GM23338 (cell line): Measurements from ENCODE around the gene PEX10. TPM values are rescaled to one million over a fixed set of nuclear protein-coding genes. Genes with fewer than 3 reads are reported as not detected.

Source experiments
- ATAC-seq: fragments of 200-7000 bp; cut with Tn5 transposase; 3 replicates; pipeline ENCODE4 v1.9.1; 2020
- DNase-seq: peaks from one replicate; pipeline ENCODE4 v3.0.0-alpha.2; 2015; ENCODE audit warnings: low spot score
- H2AFZ ChIP-seq: fragments of 200-600 bp; sonication (generic); 2 replicates; pipeline ENCODE4 v1.8.0; 2016; ENCODE audit warnings: antibody characterized with exemption, mild to moderate bottlenecking, moderate library complexity
- H3F3A ChIP-seq: fragments of 200-600 bp; sonication (generic); replicated peaks from 2 replicates; pipeline ENCODE4 v1.8.0; 2017; ENCODE audit warnings: antibody characterized with exemption, mixed run types, low read depth
- H3K27ac ChIP-seq: fragments of 200-600 bp; sonication (generic); 2 replicates; pipeline ENCODE4 v1.6.1; 2016; ENCODE audit warnings: low read depth
- H3K27me3 ChIP-seq: fragments of 200-600 bp; sonication (generic); 2 replicates; pipeline ENCODE4 v1.8.0; 2016; ENCODE audit warnings: mild to moderate bottlenecking, mixed run types, moderate library complexity; ENCODE audit not compliant: insufficient read depth
- H3K36me3 ChIP-seq: fragments of 200-600 bp; sonication (generic); 2 replicates; pipeline ENCODE4 v1.8.0; 2016; ENCODE audit warnings: mild to moderate bottlenecking; ENCODE audit not compliant: insufficient read depth
- H3K4me1 ChIP-seq: fragments of 200-600 bp; sonication (generic); 2 replicates; pipeline ENCODE4 v1.8.0; 2016; ENCODE audit warnings: mild to moderate bottlenecking, moderate library complexity; ENCODE audit not compliant: insufficient read depth
- H3K4me2 ChIP-seq: fragments of 200-600 bp; sonication (generic); 2 replicates; pipeline ENCODE4 v1.7.1; 2017; ENCODE audit warnings: mixed run types
- H3K4me3 ChIP-seq: fragments of 200-600 bp; sonication (generic); 2 replicates; pipeline ENCODE4 v1.6.1; 2016; ENCODE audit warnings: mixed run types
- H3K79me2 ChIP-seq: fragments of 200-600 bp; sonication (generic); replicated peaks from 2 replicates; pipeline ENCODE4 v1.8.0; 2017; ENCODE audit warnings: mild to moderate bottlenecking; ENCODE audit not compliant: insufficient read depth
- H3K9me2 ChIP-seq: fragments of 200-600 bp; sonication (generic); 2 replicates; pipeline ENCODE4 v1.8.0; 2017; ENCODE audit not compliant: insufficient read depth
- H4K20me1 ChIP-seq: fragments of 200-600 bp; sonication (generic); replicated peaks from 2 replicates; pipeline ENCODE4 v1.8.0; 2017; ENCODE audit warnings: mild to moderate bottlenecking; ENCODE audit not compliant: insufficient read depth
- H3K27ac Mint-ChIP-seq: 2 replicates; pipeline ENCODE4 v1.8.0; 2020; ENCODE audit warnings: inconsistent platforms, mild to moderate bottlenecking, moderate library complexity, mixed read lengths
- H3K27me3 Mint-ChIP-seq: 3 replicates; pipeline ENCODE4 v1.8.0; 2022; ENCODE audit warnings: low read depth, mild to moderate bottlenecking, moderate library complexity, mixed read lengths, inconsistent platforms; ENCODE audit not compliant: insufficient read depth, poor library complexity
- H3K36me3 Mint-ChIP-seq: 3 replicates; pipeline ENCODE4 v1.8.0; 2021; ENCODE audit warnings: low read depth, mild to moderate bottlenecking, inconsistent platforms, moderate library complexity, mixed read lengths
- H3K4me1 Mint-ChIP-seq: 3 replicates; pipeline ENCODE4 v1.8.0; 2020; ENCODE audit warnings: mild to moderate bottlenecking, inconsistent platforms, mixed read lengths
- H3K4me3 Mint-ChIP-seq: 3 replicates; pipeline ENCODE4 v1.8.0; 2021; ENCODE audit warnings: moderate library complexity, mild to moderate bottlenecking, inconsistent platforms, mixed read lengths
- H3K9me3 Mint-ChIP-seq: 3 replicates; pipeline ENCODE4 v1.8.0; 2020; ENCODE audit warnings: moderate library complexity, mild to moderate bottlenecking, inconsistent platforms, mixed read lengths
- CREB1 ChIP-seq: fragments of 250-450 bp; sonication (Bioruptor Pico); IDR thresholded peaks from 2 replicates; pipeline ENCODE4 v1.5.0; 2020; ENCODE audit warnings: low read depth, mild to moderate bottlenecking, moderate library complexity
- CTCF ChIP-seq, 2 experiments: fragments of 200-600 bp in 1 of 2; sonication (generic) in 1 of 2; conservative IDR thresholded peaks; 2 replicates each; pipeline versions ENCODE4 v1.5.1 to v1.6.1; 2016 to 2017; ENCODE audit warnings: antibody characterized with exemption in 2 of 2, low read depth in 2 of 2, mild to moderate bottlenecking in 2 of 2, moderate library complexity in 1 of 2
- ETS1 ChIP-seq: IDR thresholded peaks from 2 replicates; pipeline ENCODE4 v1.6.1; 2016; ENCODE audit warnings: antibody characterized with exemption
- EZH2phosphoT487 ChIP-seq: fragments of 200-600 bp; sonication (generic); IDR thresholded peaks from one replicate; pipeline ENCODE4 v1.8.1; 2018; ENCODE audit warnings: antibody characterized with exemption; ENCODE audit not compliant: unreplicated experiment
- NANOG ChIP-seq: IDR thresholded peaks from 2 replicates; pipeline ENCODE4 v1.6.1; 2016; ENCODE audit warnings: antibody characterized with exemption, borderline replicate concordance
- REST ChIP-seq: IDR thresholded peaks from one replicate; pipeline ENCODE4 v1.6.1; 2018; ENCODE audit warnings: antibody characterized with exemption; ENCODE audit not compliant: unreplicated experiment
- ZNF331 ChIP-seq: fragments of 250-450 bp; sonication (Bioruptor Pico); IDR thresholded peaks from 2 replicates; pipeline ENCODE4 v1.5.0; 2020; ENCODE audit warnings: low read depth, mild to moderate bottlenecking, moderate library complexity
- ZNF462 ChIP-seq: fragments of 250-450 bp; sonication (Bioruptor Pico); IDR thresholded peaks from 2 replicates; pipeline ENCODE4 v1.5.0; 2020; ENCODE audit warnings: mild to moderate bottlenecking, moderate library complexity
- polyA plus RNA-seq: library from polyadenylated mRNA; unstranded; fragments of >200 nt; fragmentation: Nextera tagmentation; extraction: Ambion mirVana; gene quantifications from 2 replicates; pipeline ENCODE4 v1.2.1, GENCODE V29; 2016
- total RNA-seq: library from RNA; depleted of rRNA; stranded (reverse); fragments of >200 nt; shearing (Covaris generic); gene quantifications from 2 replicates; pipeline ENCODE4 v1.2.3, GENCODE V29; 2014

The PEX10 gene
- total and polyA plus RNA-seq, 2 experiments from 2014 or later, result 15.0 to 53.9 TPM

GRCh38 chr1:2415337-2415736 is 3.0 kb upstream of the PEX10 start:
- no peaks in the 10 kb centered on the region for H4K20me1 ChIP-seq
- peaks cover 7% of the 10 kb centered on the region; the same call in 1 of the 2 replicates for H3K4me1 ChIP-seq
- DNase-seq, result no peak
- ATAC-seq, result no peak
- H3K4me1 Mint-ChIP-seq, result peaks cover 16% of the 10 kb centered on the region
- no peak overlapping the region for H3K4me3 ChIP-seq
- no peaks in the 10 kb centered on the region for H3K36me3 ChIP-seq
- H3K36me3 Mint-ChIP-seq, result 0 out of 3 replicates have a peak, but pooled peaks cover under 1% of the 10 kb centered on the region
- H3K27me3 ChIP-seq, result no peaks in the 10 kb centered on the region
- peaks cover 19% of the 10 kb centered on the region for H3K27me3 Mint-ChIP-seq
- TF ChIP-seq REST (no peak), CREB1 (no peak), CTCF (conservative IDR thresholded peaks at IDR 0.05; ENCODE audit: low read depth in 2 of 2) (no peak), ETS1 (no peak), EZH2phosphoT487 (no peak), NANOG (no peak), ZNF462 (no peak), ZNF331 (CRISPR knock-in tag) (no peak)
- H3K4me2 ChIP-seq, result no peak overlapping the region
- no peak overlapping the region for H3K27ac ChIP-seq
- H3K9me3 Mint-ChIP-seq, result no peaks in the 10 kb centered on the region
- no peak overlapping the region for H3K27ac Mint-ChIP-seq
- no peaks in the 10 kb centered on the region for H3K9me2 ChIP-seq
- no peak overlapping the region; the same call in 2 of the 3 replicates for H3K4me3 Mint-ChIP-seq
- peaks cover 4% of the 10 kb centered on the region; the same call in 1 of the 2 replicates for H3F3A ChIP-seq
- H3K79me2 ChIP-seq, result no peaks in the 10 kb centered on the region
- H2AFZ ChIP-seq, result no peak overlapping the region
